Measurements from ENCODE around the gene UACA.

GRCh38 chr15:70664494-70664893, 98.9 kb downstream of the UACA start:
- TF ChIP-seq, protein P1, sequence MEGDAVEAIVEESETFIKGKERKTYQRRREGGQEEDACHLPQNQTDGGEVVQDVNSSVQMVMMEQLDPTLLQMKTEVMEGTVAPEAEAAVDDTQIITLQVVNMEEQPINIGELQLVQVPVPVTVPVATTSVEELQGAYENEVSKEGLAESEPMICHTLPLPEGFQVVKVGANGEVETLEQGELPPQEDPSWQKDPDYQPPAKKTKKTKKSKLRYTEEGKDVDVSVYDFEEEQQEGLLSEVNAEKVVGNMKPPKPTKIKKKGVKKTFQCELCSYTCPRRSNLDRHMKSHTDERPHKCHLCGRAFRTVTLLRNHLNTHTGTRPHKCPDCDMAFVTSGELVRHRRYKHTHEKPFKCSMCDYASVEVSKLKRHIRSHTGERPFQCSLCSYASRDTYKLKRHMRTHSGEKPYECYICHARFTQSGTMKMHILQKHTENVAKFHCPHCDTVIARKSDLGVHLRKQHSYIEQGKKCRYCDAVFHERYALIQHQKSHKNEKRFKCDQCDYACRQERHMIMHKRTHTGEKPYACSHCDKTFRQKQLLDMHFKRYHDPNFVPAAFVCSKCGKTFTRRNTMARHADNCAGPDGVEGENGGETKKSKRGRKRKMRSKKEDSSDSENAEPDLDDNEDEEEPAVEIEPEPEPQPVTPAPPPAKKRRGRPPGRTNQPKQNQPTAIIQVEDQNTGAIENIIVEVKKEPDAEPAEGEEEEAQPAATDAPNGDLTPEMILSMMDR (IDR thresholded peaks at IDR 0.05) = no peak
- TF ChIP-seq POLR2A (IDR thresholded peaks at IDR 0.05) = no peak
